CD4-positive, alpha-beta T cell treated with Interleukin-17A for 4 hours (primary cell): ENCODE results near the gene UBE2V1.
"Not testable (repeated sequence)": the region's sequence is repeated elsewhere in the genome, so short reads cannot be mapped to it uniquely, and the experiment has no call there.

Source experiments
- DNase-seq: peaks from one replicate; pipeline ENCODE4 v3.0.0-alpha.2; 2020; ENCODE audit warnings: mixed read lengths

UBE2V1 gene

GRCh38 chr20:50113420-50114224, 672 bp upstream of the UBE2V1 start:
- no peak for DNase-seq

- DNase-seq: no peak
These were observed 988 bp downstream of the UBE2V1 start for GRCh38 chr20:50111829-50112495.

GRCh38 chr20:50111120-50111828, 1.7 kb downstream of the UBE2V1 start:
- peak; percentile 18 for DNase-seq

- DNase-seq: peak; percentile 36
These were observed 2.6 kb downstream of the UBE2V1 start for GRCh38 chr20:50110141-50111047.

- no peak for DNase-seq
These were observed 4.3 kb downstream of the UBE2V1 start for GRCh38 chr20:50108556-50109235.

GRCh38 chr20:50107796-50108331, 5.1 kb downstream of the UBE2V1 start:
- DNase-seq: no peak

- DNase-seq: no peak
These were observed 5.8 kb downstream of the UBE2V1 start for GRCh38 chr20:50107086-50107660.

- DNase-seq: not testable (repeated sequence)
These were observed 6.3 kb downstream of the UBE2V1 start for GRCh38 chr20:50106669-50107068.

- DNase-seq: peak; percentile 61
These were observed 9.4 kb downstream of the UBE2V1 start for GRCh38 chr20:50103464-50104107.

GRCh38 chr20:50102551-50102950, 10.4 kb downstream of the UBE2V1 start:
- not testable (repeated sequence) for DNase-seq

GRCh38 chr20:50101887-50102286, 11.1 kb downstream of the UBE2V1 start:
- no peak for DNase-seq

- DNase-seq: no peak
These were observed 11.7 kb downstream of the UBE2V1 start for GRCh38 chr20:50101281-50101680.

GRCh38 chr20:50100552-50100951, 12.4 kb downstream of the UBE2V1 start:
- no peak for DNase-seq

GRCh38 chr20:50099565-50099991, 13.4 kb downstream of the UBE2V1 start:
- no peak for DNase-seq

- no peak for DNase-seq
These were observed 13.8 kb downstream of the UBE2V1 start for GRCh38 chr20:50099113-50099512.

- DNase-seq: no peak
These were observed 14.7 kb downstream of the UBE2V1 start for GRCh38 chr20:50098259-50098658.

GRCh38 chr20:50097843-50098242, 15.1 kb downstream of the UBE2V1 start:
- DNase-seq: no peak

- DNase-seq: no peak
These were observed 16.7 kb downstream of the UBE2V1 start for GRCh38 chr20:50096237-50096636.

- no peak for DNase-seq
These were observed 17.4 kb downstream of the UBE2V1 start for GRCh38 chr20:50095476-50096078.

GRCh38 chr20:50094522-50094921, 18.4 kb downstream of the UBE2V1 start:
- DNase-seq: no peak
